Sigmoid colon (tissue), 4 donors: ENCODE results near the gene MORN5.

Source experiments
- EP300 ChIP-seq, 4 donors: sonication (generic); formaldehyde crosslinking; IDR thresholded peaks; one replicate each; pipeline ENCODE4 v1.6.1; 2017; ENCODE audit warnings: antibody characterized with exemption in 4 of 4
- TF ChIP-seq, protein P1 (sequence below), 4 experiments: fragments of 450-650 bp in 3 of 4; fragments of 200-600 bp in 1 of 4; IDR thresholded peaks; one replicate each; pipeline ENCODE4 v1.5.1; 2016 to 2019; ENCODE audit warnings: antibody characterized with exemption in 4 of 4, mild to moderate bottlenecking in 3 of 4, moderate library complexity in 2 of 4

DNA sequence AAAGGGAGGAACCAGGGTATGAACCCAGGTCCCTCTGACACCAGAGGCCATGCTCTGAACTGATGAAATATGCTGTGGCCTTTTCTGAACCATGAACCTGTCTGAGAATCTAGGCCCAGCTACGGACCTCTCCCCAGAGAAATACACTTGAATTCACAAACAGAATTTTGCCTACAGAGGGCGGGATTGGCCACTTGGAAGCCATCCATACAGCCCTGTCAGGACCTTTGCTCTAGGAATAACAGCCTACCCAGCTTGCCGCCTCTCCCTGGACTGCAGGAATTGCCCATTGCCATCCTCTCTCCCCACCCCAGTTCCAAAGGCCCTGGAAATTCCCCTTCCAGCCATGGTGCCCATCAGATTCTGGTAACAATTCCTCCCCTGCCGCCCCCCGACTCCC, 26.6 kb downstream of the MORN5 start:
- TF ChIP-seq, protein P1, sequence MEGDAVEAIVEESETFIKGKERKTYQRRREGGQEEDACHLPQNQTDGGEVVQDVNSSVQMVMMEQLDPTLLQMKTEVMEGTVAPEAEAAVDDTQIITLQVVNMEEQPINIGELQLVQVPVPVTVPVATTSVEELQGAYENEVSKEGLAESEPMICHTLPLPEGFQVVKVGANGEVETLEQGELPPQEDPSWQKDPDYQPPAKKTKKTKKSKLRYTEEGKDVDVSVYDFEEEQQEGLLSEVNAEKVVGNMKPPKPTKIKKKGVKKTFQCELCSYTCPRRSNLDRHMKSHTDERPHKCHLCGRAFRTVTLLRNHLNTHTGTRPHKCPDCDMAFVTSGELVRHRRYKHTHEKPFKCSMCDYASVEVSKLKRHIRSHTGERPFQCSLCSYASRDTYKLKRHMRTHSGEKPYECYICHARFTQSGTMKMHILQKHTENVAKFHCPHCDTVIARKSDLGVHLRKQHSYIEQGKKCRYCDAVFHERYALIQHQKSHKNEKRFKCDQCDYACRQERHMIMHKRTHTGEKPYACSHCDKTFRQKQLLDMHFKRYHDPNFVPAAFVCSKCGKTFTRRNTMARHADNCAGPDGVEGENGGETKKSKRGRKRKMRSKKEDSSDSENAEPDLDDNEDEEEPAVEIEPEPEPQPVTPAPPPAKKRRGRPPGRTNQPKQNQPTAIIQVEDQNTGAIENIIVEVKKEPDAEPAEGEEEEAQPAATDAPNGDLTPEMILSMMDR (IDR thresholded peaks at IDR 0.05): no peak
- no peak for TF ChIP-seq EP300 (IDR thresholded peaks at IDR 0.05)
